ENCODE results near the gene SCAP. TPM values are rescaled to one million over a fixed set of nuclear protein-coding genes. Genes with fewer than 3 reads are reported as not detected.

The SCAP gene
- total RNA-seq, 4 donors from 2014 or later = 73.4 to 128 (median 88.4) TPM

GRCh38 chr3:47444103-47444502, 31.6 kb downstream of the SCAP start:
- no peak for DNase-seq (ENCODE audit: low spot score in 2 of 2)
- Histone ChIP-seq H3K9me3 (peaks cover 0 to 5% (median 0%) of the 10 kb centered on the region in 4 donors), H3K4me3 (no peak overlapping the region), H3K27me3 (no peaks in the 10 kb centered on the region), H3K27ac (peak overlapping the region in 3 of 4 donors; percentile 69 to 88 (median 70)), H3K4me1 (peaks cover 0 to 33% (median 15%) of the 10 kb centered on the region in 4 donors), H3K36me3 (peaks cover 0 to 25% (median 0%) of the 10 kb centered on the region in 3 donors)
- WGBS, 2 donors = 88% methylated on average over 5 of the region's 5 CpGs
- TF ChIP-seq CTCF (IDR thresholded peaks at IDR 0.05) (no peak), EP300 (IDR thresholded peaks at IDR 0.05) (no peak), POLR2A (IDR thresholded peaks at IDR 0.05) (no peak)

GRCh38 chr3:47443611-47443995, 32.1 kb downstream of the SCAP start:
- no peak for TF ChIP-seq CTCF (IDR thresholded peaks at IDR 0.05)
- TF ChIP-seq POLR2A (IDR thresholded peaks at IDR 0.05) = no peak
- TF ChIP-seq EP300 (IDR thresholded peaks at IDR 0.05) = no peak
- Histone ChIP-seq H3K27me3 (no peaks in the 10 kb centered on the region), H3K9me3 (peaks cover 0 to 5% (median 0%) of the 10 kb centered on the region in 4 donors), H3K36me3 (peaks cover 0 to 28% (median 0%) of the 10 kb centered on the region in 3 donors), H3K4me1 (peaks cover 0 to 33% (median 15%) of the 10 kb centered on the region in 4 donors), H3K27ac (peak overlapping the region; percentile 35 to 88 (median 70)), H3K4me3 (no peak overlapping the region)
- DNase-seq (ENCODE audit: low spot score in 2 of 2) = no peak
- WGBS, 2 donors = 31 to 54% methylated on average over 5 of the region's 5 CpGs

GRCh38 chr3:47441796-47442551, 33.8 kb downstream of the SCAP start:
- H3K4me3 ChIP-seq = no peak overlapping the region
- H3K27ac ChIP-seq = peak overlapping the region in 3 of 4 donors; percentile 38 to 88 (median 70)
- TF ChIP-seq EP300 (IDR thresholded peaks at IDR 0.05) (no peak), POLR2A (IDR thresholded peaks at IDR 0.05) (no peak), CTCF (IDR thresholded peaks at IDR 0.05) (no peak)
- no peaks in the 10 kb centered on the region for H3K27me3 ChIP-seq
- peaks cover 0 to 33% (median 15%) of the 10 kb centered on the region in 4 donors for H3K4me1 ChIP-seq
- DNase-seq (ENCODE audit: low spot score in 2 of 2) = no peak
- 72 to 82% methylated on average over 4 of the region's 4 CpGs for WGBS, 2 donors
- no peaks in the 10 kb centered on the region for H3K9me3 ChIP-seq
- H3K36me3 ChIP-seq = peaks cover 0 to 44% (median 0%) of the 10 kb centered on the region in 3 donors

GRCh38 chr3:47440131-47440530, 35.6 kb downstream of the SCAP start:
- H3K36me3 ChIP-seq = peaks cover 0 to 45% (median 0%) of the 10 kb centered on the region in 3 donors
- H3K9me3 ChIP-seq = no peaks in the 10 kb centered on the region
- TF ChIP-seq CTCF (IDR thresholded peaks at IDR 0.05) = peak in 2 of 5 experiments; percentile 20 to 27
- no peak for TF ChIP-seq POLR2A (IDR thresholded peaks at IDR 0.05)
- no peak for DNase-seq (ENCODE audit: low spot score in 2 of 2)
- H3K4me3 ChIP-seq = no peak overlapping the region
- H3K27ac ChIP-seq = no peak overlapping the region
- no peaks in the 10 kb centered on the region for H3K27me3 ChIP-seq
- H3K4me1 ChIP-seq = peaks cover 0 to 33% (median 15%) of the 10 kb centered on the region in 4 donors

GRCh38 chr3:47436180-47436579, 39.6 kb downstream of the SCAP start:
- 86 to 91% methylated on average over 5 of the region's 5 CpGs for WGBS, 2 donors
- Histone ChIP-seq H3K27ac (no peak overlapping the region), H3K4me1 (peaks cover 0 to 6% (median 0%) of the 10 kb centered on the region in 4 donors), H3K36me3 (peaks cover 0 to 78% (median 0%) of the 10 kb centered on the region in 3 donors), H3K27me3 (no peaks in the 10 kb centered on the region), H3K9me3 (no peaks in the 10 kb centered on the region), H3K4me3 (no peak overlapping the region)
- no peak for DNase-seq (ENCODE audit: low spot score in 2 of 2)
- TF ChIP-seq POLR2A (IDR thresholded peaks at IDR 0.05) (no peak), CTCF (IDR thresholded peaks at IDR 0.05) (no peak), EP300 (IDR thresholded peaks at IDR 0.05) (no peak)

Measured in tibial nerve (tissue), 4 donors.